ENCODE measurements around the gene NOPCHAP1.
"Not testable (repeated sequence)": the region's sequence is repeated elsewhere in the genome, so short reads cannot be mapped to it uniquely, and the experiment has no call there.

Gene NOPCHAP1

DNA sequence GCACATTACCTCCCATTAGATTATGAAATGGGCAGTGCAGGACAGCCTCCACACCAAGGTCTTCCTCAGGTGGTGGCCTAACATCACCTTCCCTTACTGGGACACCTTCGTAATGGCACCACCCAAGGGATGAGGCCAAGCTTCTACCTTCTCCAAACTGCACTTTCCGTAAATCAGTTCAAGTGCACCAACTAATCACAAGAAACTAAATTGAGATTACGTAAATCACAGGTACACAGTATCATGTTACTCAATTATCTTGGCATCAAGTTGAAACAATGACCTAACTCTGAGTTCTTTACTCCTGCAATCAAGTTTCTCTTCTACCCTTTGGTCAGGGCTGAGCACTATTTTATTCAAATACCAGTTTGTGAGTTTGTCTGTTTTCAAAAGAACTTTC, 41.9 kb upstream of the NOPCHAP1 start:
- no peaks in the 10 kb centered on the region for H3K4me1 Mint-ChIP-seq
- H3K27ac Mint-ChIP-seq = no peak overlapping the region

DNA sequence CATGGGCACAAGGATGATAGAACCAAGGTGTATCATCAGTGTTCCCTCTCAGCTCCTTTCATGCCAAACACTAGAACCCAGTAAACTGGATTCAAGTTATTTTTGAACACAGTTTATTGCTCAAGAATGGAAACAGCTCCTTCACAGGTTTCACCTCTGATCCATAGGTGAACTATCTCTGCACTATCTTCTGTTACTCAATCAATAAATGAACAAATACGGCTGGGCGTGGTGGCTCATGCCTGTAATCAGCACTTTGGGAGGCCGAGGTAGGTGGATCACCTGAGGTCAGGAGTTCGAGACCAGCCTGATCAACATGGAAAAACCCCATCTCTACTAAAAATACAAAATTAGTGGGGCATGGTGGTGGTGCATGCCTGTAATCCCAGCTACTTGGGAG, 37.4 kb upstream of the NOPCHAP1 start:
- H3K27me3 Mint-ChIP-seq (ENCODE audit: low read depth); H3K9me3 Mint-ChIP-seq; H3K36me3 Mint-ChIP-seq (ENCODE audit: low read depth); H3K4me3 Mint-ChIP-seq; H3K27ac Mint-ChIP-seq; H3K4me1 Mint-ChIP-seq: not testable (repeated sequence)

More for the DNA sequence above, 41.9 kb upstream of the NOPCHAP1 start:
- Mint-ChIP-seq H3K9me3 (peaks cover 12% of the 10 kb centered on the region), H3K36me3 (ENCODE audit: low read depth) (peaks cover 4% of the 10 kb centered on the region), H3K4me3 (no peak overlapping the region), H3K27me3 (ENCODE audit: low read depth) (peaks cover 3% of the 10 kb centered on the region)
- TF ChIP-seq, protein P1, sequence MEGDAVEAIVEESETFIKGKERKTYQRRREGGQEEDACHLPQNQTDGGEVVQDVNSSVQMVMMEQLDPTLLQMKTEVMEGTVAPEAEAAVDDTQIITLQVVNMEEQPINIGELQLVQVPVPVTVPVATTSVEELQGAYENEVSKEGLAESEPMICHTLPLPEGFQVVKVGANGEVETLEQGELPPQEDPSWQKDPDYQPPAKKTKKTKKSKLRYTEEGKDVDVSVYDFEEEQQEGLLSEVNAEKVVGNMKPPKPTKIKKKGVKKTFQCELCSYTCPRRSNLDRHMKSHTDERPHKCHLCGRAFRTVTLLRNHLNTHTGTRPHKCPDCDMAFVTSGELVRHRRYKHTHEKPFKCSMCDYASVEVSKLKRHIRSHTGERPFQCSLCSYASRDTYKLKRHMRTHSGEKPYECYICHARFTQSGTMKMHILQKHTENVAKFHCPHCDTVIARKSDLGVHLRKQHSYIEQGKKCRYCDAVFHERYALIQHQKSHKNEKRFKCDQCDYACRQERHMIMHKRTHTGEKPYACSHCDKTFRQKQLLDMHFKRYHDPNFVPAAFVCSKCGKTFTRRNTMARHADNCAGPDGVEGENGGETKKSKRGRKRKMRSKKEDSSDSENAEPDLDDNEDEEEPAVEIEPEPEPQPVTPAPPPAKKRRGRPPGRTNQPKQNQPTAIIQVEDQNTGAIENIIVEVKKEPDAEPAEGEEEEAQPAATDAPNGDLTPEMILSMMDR (IDR thresholded peaks at IDR 0.05; ENCODE audit: unreplicated experiment in 3 of 3) = no peak

DNA sequence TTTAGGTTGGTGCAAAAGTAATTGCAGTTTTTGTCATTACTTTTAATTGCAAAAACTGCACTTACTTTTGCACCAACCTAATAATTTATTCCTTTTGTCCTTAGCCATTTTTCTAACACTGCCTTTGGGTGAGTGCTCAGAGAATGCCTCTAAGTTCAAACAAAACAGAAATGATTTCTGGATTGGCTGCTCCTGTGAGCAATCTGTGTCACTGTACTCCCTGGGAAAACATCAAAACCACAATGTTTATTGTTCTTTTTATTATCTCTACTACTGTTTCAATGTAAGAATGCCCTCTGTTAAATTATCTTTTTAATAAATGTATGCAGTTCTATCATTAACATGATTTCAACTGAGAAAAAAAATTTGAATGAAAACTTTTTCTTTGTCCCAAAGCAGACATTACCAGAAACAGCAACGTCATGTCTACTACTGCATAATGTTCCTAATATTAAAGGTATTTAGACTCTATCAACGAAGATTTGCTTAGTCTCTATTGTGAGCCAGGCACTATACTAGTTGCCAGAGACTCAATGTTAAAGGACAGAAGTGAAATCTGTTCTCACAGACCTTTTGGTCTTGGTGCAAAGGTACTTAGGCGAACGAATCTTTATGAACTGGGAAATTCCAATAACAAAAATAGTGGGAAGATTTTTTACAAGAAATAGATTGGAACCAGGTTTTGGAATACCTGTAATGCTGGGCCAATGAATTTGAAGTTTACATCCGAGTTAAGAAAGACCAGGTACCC, 34.2 kb upstream of the NOPCHAP1 start:
- no peak overlapping the region for H3K27ac Mint-ChIP-seq
- H3K36me3 Mint-ChIP-seq (ENCODE audit: low read depth) = no peaks in the 10 kb centered on the region
- peaks cover 29% of the 10 kb centered on the region for H3K27me3 Mint-ChIP-seq (ENCODE audit: low read depth)
- H3K9me3 Mint-ChIP-seq = no peaks in the 10 kb centered on the region
- H3K4me1 Mint-ChIP-seq = peaks cover 4% of the 10 kb centered on the region
- TF ChIP-seq, protein P1 (IDR thresholded peaks at IDR 0.05; ENCODE audit: unreplicated experiment in 3 of 3) = no peak
- H3K4me3 Mint-ChIP-seq = no peak overlapping the region

DNA sequence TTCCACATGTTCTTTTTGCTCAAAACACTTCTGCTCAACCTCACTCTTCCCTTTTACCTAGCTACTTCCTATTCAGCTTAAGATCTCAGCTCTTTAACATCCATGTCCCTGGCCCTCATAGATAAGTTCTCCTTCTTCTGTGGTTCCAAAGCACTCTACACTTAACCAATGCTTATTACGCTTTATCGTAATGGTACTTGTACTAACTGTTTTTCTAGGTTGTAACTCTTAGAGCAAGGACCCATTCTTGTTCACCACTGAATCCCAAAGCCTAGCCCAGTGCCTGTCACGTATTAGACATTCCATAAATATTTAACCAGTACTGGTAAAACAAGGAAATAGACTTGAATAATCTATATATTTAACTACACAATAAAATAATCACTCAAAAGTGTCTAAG, 33.3 kb upstream of the NOPCHAP1 start:
- TF ChIP-seq, protein P1 (IDR thresholded peaks at IDR 0.05; ENCODE audit: unreplicated experiment in 3 of 3) = no peak
- no peaks in the 10 kb centered on the region for H3K36me3 Mint-ChIP-seq (ENCODE audit: low read depth)
- H3K27ac Mint-ChIP-seq = peak overlapping the region in 1 of 3 experiments; percentile 10
- peaks cover 34% of the 10 kb centered on the region for H3K27me3 Mint-ChIP-seq (ENCODE audit: low read depth)
- H3K9me3 Mint-ChIP-seq = no peaks in the 10 kb centered on the region
- peaks cover 9% of the 10 kb centered on the region for H3K4me1 Mint-ChIP-seq
- no peak overlapping the region for H3K4me3 Mint-ChIP-seq

DNA sequence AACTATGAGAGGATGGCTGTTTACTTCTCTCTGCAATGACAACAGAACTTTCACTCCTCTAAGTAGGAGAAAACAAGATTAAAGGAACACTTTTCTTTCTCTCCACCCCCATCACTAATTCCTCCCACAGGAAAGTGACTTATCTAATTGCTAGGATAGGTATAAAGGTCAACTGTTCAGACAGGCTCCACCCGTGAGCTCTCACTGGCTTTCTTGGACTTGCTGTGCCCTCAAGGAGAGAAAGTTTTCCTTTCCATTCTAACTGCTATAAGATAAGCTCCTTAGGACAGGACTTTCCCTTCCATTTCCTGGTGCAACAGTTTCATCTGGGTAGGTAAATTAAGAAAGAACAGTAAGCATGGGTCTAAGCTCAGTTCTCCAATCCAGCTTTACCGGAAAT, 32.8 kb upstream of the NOPCHAP1 start:
- Mint-ChIP-seq H3K9me3 (no peaks in the 10 kb centered on the region), H3K27ac (peak overlapping the region in 2 of 3 experiments; percentile 35 to 65), H3K4me1 (peaks cover 9% of the 10 kb centered on the region), H3K27me3 (ENCODE audit: low read depth) (peaks cover 34% of the 10 kb centered on the region), H3K36me3 (ENCODE audit: low read depth) (no peaks in the 10 kb centered on the region), H3K4me3 (no peak overlapping the region)
- TF ChIP-seq, protein P1 (IDR thresholded peaks at IDR 0.05; ENCODE audit: unreplicated experiment in 3 of 3) = no peak

DNA sequence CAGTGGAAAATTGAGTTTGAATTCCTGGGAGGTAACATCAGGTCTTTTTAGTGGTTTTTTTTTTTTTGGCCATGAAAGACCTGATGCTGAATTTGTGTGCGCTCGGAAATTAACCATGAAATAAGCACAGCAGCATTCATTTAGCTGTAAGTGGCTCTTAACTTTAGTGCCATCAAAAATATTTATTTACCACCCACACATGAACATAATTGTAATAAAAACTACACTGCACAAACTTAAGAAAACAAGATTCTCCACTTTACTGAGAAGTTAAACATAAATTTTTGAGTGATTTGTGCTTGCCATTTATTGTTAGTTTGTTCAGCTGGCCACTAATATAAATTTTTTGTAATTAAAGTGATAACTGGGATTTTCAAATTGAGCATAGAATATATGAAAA, 30.4 kb upstream of the NOPCHAP1 start:
- TF ChIP-seq, protein P1 (IDR thresholded peaks at IDR 0.05; ENCODE audit: unreplicated experiment in 3 of 3) = no peak
- H3K27me3 Mint-ChIP-seq (ENCODE audit: low read depth) = peaks cover 44% of the 10 kb centered on the region
- H3K36me3 Mint-ChIP-seq (ENCODE audit: low read depth) = no peaks in the 10 kb centered on the region
- H3K9me3 Mint-ChIP-seq = no peaks in the 10 kb centered on the region
- peak overlapping the region; percentile 39 to 68 (median 54) for H3K4me3 Mint-ChIP-seq
- H3K4me1 Mint-ChIP-seq = peaks cover 28% of the 10 kb centered on the region
- H3K27ac Mint-ChIP-seq = peak overlapping the region in 1 of 3 experiments; percentile 4

Measured in nephron (organoid).